CD1c-positive myeloid dendritic cell (primary cell): ENCODE measurements around the gene PSG2.
"Not testable (repeated sequence)": the region's sequence is repeated elsewhere in the genome, so short reads cannot be mapped to it uniquely, and the experiment has no call there.

Experiments used
- DNase-seq: peaks from one replicate; pipeline ENCODE4 v3.0.0-alpha.2; 2016; ENCODE audit errors: extremely low spot score

Gene PSG2

GRCh38 chr19:43082601-43083000 lies at the start of gene PSG2:
TSS of gene PSG2 (minus strand) at chr19:43082701. CDS start at chr19:43082569, 132 bp downstream.
- not testable (repeated sequence) for DNase-seq

DNA sequence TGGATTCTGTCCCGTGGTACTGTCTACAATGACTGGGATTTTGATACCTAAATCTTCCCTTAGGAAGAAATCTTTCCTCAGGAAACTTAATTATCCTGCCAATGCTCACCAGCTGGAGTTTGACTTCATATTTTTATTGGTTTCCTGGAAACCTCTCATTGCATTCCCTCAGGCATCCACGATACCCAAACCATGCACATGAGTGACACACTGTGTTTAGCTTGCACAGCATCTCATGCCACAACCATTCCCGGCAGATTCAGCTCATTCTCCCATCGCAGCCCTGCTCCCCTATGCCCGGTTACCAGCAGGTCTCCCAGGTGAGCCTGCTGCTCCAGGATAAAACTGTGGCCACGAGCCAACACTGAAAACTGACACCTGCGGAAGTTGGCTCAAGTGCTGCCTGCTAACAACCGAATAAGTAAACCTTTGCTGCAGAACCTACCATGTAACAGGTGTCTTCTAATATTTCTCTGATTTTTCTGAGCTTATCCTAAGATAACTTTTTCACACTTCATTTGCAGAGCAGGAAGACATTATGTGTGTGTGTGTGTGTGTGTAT lies 48.9 kb upstream of the PSG2 start:
- DNase-seq = not testable (repeated sequence)

DNA sequence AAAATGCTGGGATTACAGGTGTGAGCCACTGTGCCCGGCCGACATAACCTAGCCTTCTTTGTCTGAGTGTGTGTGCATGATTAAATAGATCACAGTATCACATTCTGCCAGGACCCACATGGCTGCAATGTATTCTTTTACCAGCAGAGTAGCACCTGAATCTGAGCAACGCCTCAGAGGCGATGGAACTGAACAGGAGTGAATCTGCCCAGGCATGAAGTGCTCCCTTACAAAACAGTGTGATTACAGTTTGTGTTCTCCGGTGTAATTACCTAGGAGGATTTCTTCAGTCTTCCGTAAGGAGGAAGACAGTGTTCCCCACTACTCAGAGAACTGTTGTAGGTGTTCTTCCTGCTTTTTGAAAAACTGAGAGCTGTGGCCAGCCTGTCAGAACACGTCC lies 46.7 kb upstream of the PSG2 start:
- not testable (repeated sequence) for DNase-seq

DNA sequence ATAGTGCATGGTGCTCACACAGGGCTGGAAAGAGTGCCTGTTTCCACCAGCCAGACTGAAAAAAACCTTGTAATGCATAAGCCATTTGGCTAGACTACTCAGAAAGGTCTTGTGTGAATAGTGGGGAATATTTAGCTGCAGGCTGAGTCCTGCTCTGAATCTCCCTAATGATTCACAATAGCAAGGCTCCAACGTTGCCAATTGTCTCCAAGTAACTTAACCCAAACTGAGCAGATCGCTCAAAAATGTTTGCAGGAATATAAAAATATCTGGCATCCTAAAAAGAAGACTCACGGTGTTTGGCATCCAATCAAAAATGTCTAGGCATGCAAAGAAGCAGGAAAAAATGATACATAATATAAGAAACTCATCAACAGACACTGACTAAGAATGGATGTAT lies 44.8 kb upstream of the PSG2 start:
- not testable (repeated sequence) for DNase-seq

- DNase-seq = no peak
These were observed 44.2 kb upstream of the PSG2 start for GRCh38 chr19:43126720-43127119.

DNA sequence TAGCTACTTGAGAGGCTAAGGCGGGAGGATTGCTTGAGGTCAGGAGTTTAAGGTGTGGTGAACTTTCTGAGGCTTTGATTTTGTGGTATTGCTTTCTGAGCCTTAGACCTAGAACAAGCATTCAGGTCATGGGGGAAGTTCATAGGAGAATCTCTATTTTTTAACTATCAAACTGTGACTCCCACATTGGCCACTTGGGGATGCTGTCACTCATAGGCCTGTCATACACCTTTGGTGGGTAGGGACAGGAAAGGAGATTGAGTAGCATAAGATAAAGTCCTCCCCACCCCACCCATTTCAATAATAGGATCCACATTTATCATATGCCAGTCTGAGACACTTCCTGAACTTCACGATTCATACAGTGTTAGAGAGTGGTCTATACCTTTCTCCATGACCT lies 41.9 kb upstream of the PSG2 start:
- no peak for DNase-seq

DNA sequence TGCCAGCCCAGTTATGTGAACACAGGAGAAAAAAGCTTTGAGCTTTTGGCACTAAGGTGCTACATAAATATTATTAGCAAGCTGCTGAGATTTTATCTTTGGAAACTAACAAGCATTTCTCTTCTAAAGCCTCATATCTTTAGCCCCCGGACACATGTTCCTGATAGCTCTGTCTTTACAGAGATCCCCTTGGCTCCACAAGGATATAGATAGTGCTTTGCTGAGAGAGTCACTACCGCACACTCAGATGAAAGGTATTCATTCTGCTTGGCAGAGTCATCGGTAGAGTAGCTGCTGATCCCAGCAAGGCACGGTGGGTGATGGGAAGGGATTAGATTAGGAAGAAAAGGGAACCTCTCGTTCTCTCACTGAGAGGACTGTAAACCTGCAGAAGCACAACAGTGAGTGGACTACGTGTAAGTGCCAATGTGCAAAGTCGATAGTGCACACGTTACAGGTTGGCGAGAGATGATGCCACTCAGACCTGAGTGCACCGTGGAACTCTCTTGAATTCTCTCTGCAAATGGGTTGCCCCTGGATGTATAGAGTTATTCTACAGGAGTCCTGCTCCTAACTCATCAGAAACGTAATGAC lies 38.0 kb upstream of the PSG2 start:
- not testable (repeated sequence) for DNase-seq

GRCh38 chr19:43119526-43119925 lies 37.0 kb upstream of the PSG2 start:
- not testable (repeated sequence) for DNase-seq

- not testable (repeated sequence) for DNase-seq
These were observed 33.9 kb upstream of the PSG2 start for GRCh38 chr19:43116421-43116820.

- DNase-seq = not testable (repeated sequence)
These were observed 33.0 kb upstream of the PSG2 start for GRCh38 chr19:43115548-43115947.

DNA sequence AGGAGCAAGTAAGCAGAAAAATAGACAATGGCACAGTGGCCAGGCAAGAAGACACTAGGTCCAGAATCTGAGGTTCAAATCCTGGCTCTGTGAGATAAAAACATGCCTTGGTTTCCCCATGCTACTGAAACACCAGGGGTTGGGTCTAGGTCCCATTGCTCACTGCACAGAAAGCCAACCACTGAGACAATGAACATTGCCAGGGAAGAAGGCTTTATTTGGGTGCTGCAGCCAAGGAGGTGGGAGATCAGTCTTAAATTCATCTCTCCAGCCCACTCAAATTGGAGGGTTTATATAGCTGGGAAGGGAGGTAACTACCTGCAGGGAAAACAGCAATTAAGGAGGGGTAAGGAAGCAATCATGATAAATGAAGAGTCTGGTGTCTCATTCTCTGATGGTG lies 32.6 kb upstream of the PSG2 start:
- not testable (repeated sequence) for DNase-seq

DNA sequence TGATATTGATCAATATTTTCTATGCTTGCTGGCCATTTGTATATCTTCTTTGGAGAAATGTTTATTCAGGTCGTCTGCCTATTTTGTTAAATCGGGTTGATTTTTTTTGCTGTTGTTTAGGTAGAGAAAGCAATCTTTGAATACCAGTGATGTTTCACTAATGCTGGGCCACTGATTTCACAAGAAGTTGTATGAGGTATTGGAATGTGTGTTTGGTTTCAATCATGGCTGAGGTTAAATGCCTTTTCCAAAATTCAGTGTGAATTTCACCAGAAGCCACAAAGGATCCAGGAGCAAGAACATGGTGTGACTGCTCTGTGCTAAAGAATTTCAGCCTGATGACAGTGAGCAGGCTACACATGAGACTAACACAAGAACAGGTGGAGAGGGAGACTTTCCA lies 32.1 kb upstream of the PSG2 start:
- not testable (repeated sequence) for DNase-seq

- DNase-seq = not testable (repeated sequence)
These were observed 24.9 kb upstream of the PSG2 start for GRCh38 chr19:43107401-43107800.

DNA sequence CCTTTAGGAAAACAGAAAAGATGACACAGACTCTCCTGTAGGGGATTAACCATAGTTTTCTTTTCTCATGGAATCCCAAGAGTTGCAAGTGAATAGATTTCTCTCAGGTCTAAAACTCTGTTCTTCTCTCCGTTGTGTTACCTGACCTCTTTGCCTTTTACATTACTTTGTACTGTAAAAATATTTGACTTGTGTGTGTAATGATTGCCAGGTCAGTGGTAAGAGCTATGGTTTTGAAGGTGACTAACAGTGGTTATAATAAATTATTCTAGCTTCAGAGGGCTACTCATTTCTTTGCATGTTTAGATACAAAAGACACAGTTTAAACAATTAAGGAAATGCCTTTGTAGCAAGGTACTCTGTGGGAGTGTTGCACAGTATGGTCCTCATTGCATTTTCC lies 23.0 kb upstream of the PSG2 start:
- no peak for DNase-seq

GRCh38 chr19:43104215-43104850 lies 21.8 kb upstream of the PSG2 start:
- DNase-seq = not testable (repeated sequence)

DNA sequence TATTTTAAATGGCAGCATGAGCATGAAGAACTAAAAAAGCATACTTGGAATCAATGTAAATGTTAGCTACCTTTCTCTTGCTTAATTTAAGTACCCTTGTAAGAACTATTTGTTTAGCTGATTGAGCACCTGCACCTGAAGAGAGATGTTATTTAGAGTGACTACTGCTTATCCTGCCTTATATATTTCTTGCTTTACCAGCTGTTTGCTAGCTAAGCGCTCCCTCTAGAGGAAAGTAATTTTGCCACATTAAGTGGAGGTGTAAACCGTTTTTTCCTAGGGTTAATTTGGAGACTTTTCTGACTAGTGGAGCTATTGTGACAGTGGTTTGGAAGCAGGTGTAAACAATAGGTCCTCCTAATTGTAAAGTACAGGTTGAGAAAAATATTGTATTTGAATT lies 19.4 kb upstream of the PSG2 start:
- DNase-seq = no peak

DNA sequence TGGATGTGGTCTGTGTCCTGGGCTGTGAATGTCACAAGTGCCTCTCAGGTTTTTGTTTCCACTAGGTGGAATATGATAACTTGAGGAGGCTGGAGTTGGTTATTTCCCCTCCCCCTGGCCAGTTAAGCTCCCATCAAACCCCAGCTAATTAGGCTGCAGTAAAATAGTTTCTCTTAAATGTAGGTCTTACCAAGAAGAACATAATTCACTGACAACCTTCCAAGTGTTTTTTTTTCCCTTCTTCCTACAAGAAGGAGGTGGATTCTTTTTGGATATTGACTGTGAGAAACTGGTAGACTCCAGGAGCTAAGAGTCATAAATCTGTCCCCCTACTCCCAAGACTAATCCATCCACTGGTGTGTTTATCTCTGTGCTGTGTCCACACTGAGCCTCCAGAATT lies 15.9 kb upstream of the PSG2 start:
- not testable (repeated sequence) for DNase-seq

DNA sequence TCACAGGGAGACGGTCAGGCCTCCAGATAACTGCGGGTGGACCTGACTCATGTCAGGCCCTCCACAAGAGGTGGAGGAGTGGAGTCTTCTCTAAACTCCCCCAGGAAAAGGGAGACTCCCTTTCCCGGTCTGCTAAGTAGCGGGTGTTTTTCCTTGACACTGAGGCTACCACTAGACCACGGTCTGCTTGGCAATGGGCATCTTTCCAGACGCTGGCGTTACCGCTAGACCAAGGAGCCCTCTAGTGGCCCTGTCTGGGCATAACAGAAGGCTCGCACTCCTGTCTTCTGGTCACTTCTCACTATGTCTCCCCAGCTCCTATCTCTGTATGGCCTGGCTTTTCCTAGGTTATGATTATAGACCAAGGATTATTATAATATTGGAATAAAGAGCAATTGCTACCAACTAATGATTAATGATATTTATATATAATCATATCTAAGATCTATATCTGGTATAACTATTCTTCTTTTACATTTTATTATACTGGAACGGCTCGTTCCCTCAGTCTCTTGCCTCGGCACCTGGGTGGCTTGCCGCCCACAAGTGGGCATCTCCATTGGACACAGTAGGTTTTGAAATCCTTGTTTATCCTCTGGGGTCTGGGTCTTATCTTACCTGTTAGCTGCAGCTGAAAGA lies 5.3 kb upstream of the PSG2 start:
- not testable (repeated sequence) for DNase-seq

- DNase-seq = not testable (repeated sequence)
These were observed 3.5 kb upstream of the PSG2 start for GRCh38 chr19:43085796-43086530.

DNA sequence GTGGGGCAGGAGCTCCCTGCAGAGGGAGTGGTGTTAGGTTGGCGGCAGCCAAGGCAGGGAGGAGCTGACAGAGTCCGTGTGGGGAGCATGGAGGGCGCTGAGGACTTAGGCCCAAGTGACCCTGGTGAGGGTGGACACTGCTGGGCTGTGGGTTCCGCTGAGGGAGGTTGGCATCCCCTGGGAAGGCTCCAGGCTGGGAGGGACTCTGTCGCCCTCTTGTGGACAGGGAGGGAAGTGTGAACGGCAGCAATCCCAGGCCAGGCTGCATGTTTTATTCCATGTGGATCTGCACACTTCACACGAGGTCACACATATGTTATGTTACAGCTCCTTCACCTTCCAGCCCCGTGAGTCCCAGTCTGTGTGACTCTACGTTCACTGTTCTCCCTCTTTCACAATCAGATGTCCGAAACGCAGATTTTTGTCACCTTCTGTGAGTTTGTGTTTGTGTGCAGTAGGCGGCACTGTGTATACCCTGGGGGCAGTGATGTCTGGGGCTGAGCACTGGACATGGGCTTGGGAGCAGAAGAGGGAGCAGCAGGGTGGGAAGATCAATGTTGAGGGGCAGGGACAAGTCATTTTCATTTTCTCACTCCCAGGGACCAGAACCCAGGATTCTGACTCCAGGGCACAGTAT lies 1.8 kb upstream of the PSG2 start:
- not testable (repeated sequence) for DNase-seq

GRCh38 chr19:43083721-43084120 lies 1.2 kb upstream of the PSG2 start:
- DNase-seq = not testable (repeated sequence)

- no peak for DNase-seq
These were observed 4.2 kb downstream of the PSG2 start for GRCh38 chr19:43078311-43078710.
